Measurements from ENCODE around the gene XRCC1. TPM values are rescaled to one million over a fixed set of nuclear protein-coding genes. Genes with fewer than 3 reads are reported as not detected.
"Not testable (repeated sequence)": the region's sequence is repeated elsewhere in the genome, so short reads cannot be mapped to it uniquely, and the experiment has no call there.

Gene XRCC1
- total RNA-seq, 1 donor from 2014 or later, result 70.7 TPM

- Mint-ChIP-seq H3K36me3 (ENCODE audit: insufficient read depth) (peaks cover 25% of the 10 kb centered on the region), H3K4me1 (ENCODE audit: low read depth) (peaks cover 9% of the 10 kb centered on the region), H3K9me3 (ENCODE audit: low read depth) (no peaks in the 10 kb centered on the region), H3K4me3 (ENCODE audit: low read depth) (no peak overlapping the region), H3K27me3 (no peaks in the 10 kb centered on the region), H3K27ac (peak overlapping the region; percentile 2)
- no peak for TF ChIP-seq CTCF (IDR thresholded peaks at IDR 0.05; ENCODE audit: unreplicated experiment)
- DNase-seq (ENCODE audit: low spot score, unreplicated experiment), result no peak
Measured at GRCh38 chr19:43589678-43590077, 14.4 kb upstream of the XRCC1 start.

- H3K9me3 Mint-ChIP-seq (ENCODE audit: low read depth), result no peaks in the 10 kb centered on the region
- no peak for DNase-seq (ENCODE audit: low spot score, unreplicated experiment)
- no peak for TF ChIP-seq CTCF (IDR thresholded peaks at IDR 0.05; ENCODE audit: unreplicated experiment)
- H3K4me1 Mint-ChIP-seq (ENCODE audit: low read depth), result peaks cover 9% of the 10 kb centered on the region
- H3K36me3 Mint-ChIP-seq (ENCODE audit: insufficient read depth), result peaks cover 25% of the 10 kb centered on the region
- H3K4me3 Mint-ChIP-seq (ENCODE audit: low read depth), result no peak overlapping the region
- no peak overlapping the region for H3K27ac Mint-ChIP-seq
- no peaks in the 10 kb centered on the region for H3K27me3 Mint-ChIP-seq
Measured at GRCh38 chr19:43589277-43589676, 13.9 kb upstream of the XRCC1 start.

GRCh38 chr19:43587029-43587428, 11.7 kb upstream of the XRCC1 start:
- H3K4me1 Mint-ChIP-seq (ENCODE audit: low read depth); H3K9me3 Mint-ChIP-seq (ENCODE audit: low read depth); H3K27me3 Mint-ChIP-seq; DNase-seq (ENCODE audit: low spot score, unreplicated experiment); H3K27ac Mint-ChIP-seq; H3K4me3 Mint-ChIP-seq (ENCODE audit: low read depth): not testable (repeated sequence)
- H3K36me3 Mint-ChIP-seq (ENCODE audit: insufficient read depth), result peaks cover 16% of the 10 kb centered on the region

GRCh38 chr19:43586346-43586745, 11.0 kb upstream of the XRCC1 start:
- Mint-ChIP-seq H3K4me1 (ENCODE audit: low read depth) (peaks cover 6% of the 10 kb centered on the region), H3K36me3 (ENCODE audit: insufficient read depth) (peaks cover 16% of the 10 kb centered on the region), H3K9me3 (ENCODE audit: low read depth) (no peaks in the 10 kb centered on the region), H3K27me3 (no peaks in the 10 kb centered on the region), H3K27ac (no peak overlapping the region), H3K4me3 (ENCODE audit: low read depth) (no peak overlapping the region)
- DNase-seq (ENCODE audit: low spot score, unreplicated experiment), result no peak
- TF ChIP-seq CTCF (IDR thresholded peaks at IDR 0.05; ENCODE audit: unreplicated experiment), result no peak

GRCh38 chr19:43584484-43584883, 9.2 kb upstream of the XRCC1 start:
- no peaks in the 10 kb centered on the region for H3K9me3 Mint-ChIP-seq (ENCODE audit: low read depth)
- DNase-seq (ENCODE audit: low spot score, unreplicated experiment), result no peak
- H3K27me3 Mint-ChIP-seq, result no peaks in the 10 kb centered on the region
- no peak for TF ChIP-seq CTCF (IDR thresholded peaks at IDR 0.05; ENCODE audit: unreplicated experiment)
- no peak overlapping the region for H3K4me3 Mint-ChIP-seq (ENCODE audit: low read depth)
- H3K27ac Mint-ChIP-seq, result peak overlapping the region; percentile 38
- H3K36me3 Mint-ChIP-seq (ENCODE audit: insufficient read depth), result peaks cover 10% of the 10 kb centered on the region
- H3K4me1 Mint-ChIP-seq (ENCODE audit: low read depth), result peaks cover 12% of the 10 kb centered on the region

GRCh38 chr19:43582495-43582894, 7.2 kb upstream of the XRCC1 start:
- H3K27me3 Mint-ChIP-seq, result no peaks in the 10 kb centered on the region
- H3K36me3 Mint-ChIP-seq (ENCODE audit: insufficient read depth), result peaks cover 8% of the 10 kb centered on the region
- no peak for DNase-seq (ENCODE audit: low spot score, unreplicated experiment)
- peaks cover 16% of the 10 kb centered on the region for H3K4me1 Mint-ChIP-seq (ENCODE audit: low read depth)
- TF ChIP-seq CTCF (IDR thresholded peaks at IDR 0.05; ENCODE audit: unreplicated experiment), result no peak
- no peak overlapping the region for H3K27ac Mint-ChIP-seq
- no peak overlapping the region for H3K4me3 Mint-ChIP-seq (ENCODE audit: low read depth)
- no peaks in the 10 kb centered on the region for H3K9me3 Mint-ChIP-seq (ENCODE audit: low read depth)

Data from progenitor cell of endocrine pancreas (in vitro differentiated cells).